Activated gamma-delta T cell treated with Interleukin-2 at 50 U/mL for 16 hours (primary cell): Measurements from ENCODE around the gene DPEP3.

Source experiments
- DNase-seq: peaks from one replicate; pipeline ENCODE4 v3.0.0-alpha.2; 2020

The DPEP3 gene

GRCh38 chr16:67928561-67929364, 51.5 kb downstream of the DPEP3 start:
- peak; percentile 70 for DNase-seq

GRCh38 chr16:67928147-67928546, 52.2 kb downstream of the DPEP3 start:
- no peak for DNase-seq

- DNase-seq = no peak
Measured at GRCh38 chr16:67927131-67927941, 53.0 kb downstream of the DPEP3 start.

GRCh38 chr16:67926181-67926750, 54.0 kb downstream of the DPEP3 start:
- DNase-seq = no peak
